Measurements from ENCODE around the gene UNC5C. TPM values are rescaled to one million over a fixed set of nuclear protein-coding genes. Genes with fewer than 3 reads are reported as not detected.

UNC5C gene
- total and polyA plus RNA-seq, 10 of the 15 experiments (the other 5 are each of a cell fraction or from before 2014, with no cell fraction given): 0.02 to 2.0 (median 0.15) TPM; not detected in 1

- CTCF ChIA-PET: no interaction called here
- intact Hi-C loops (cut with micrococcal nuclease; ENCODE audit: unreplicated experiment): loop anchor here (10.0 kb wide), 2 partner anchors 582 to 682 kb away; partner anchors contain the start of gene PDHA2
- TF ChIP-seq CHD1 (IDR thresholded peaks at IDR 0.05; ENCODE audit: low read depth, low read length) (no peak), BHLHE40 (IDR thresholded peaks at IDR 0.05; ENCODE audit: borderline replicate concordance in 1 of 2, low read depth in 2 of 2, low read length in 1 of 2) (no peak), ZNF274 (IDR thresholded peaks at IDR 0.05; ENCODE audit: insufficient read depth, insufficient read length) (no peak), SUZ12 (IDR thresholded peaks at IDR 0.05; ENCODE audit: unreplicated experiment) (no peak), IRF4 (IDR thresholded peaks at IDR 0.05; ENCODE audit: low read depth, low read length) (no peak), HSF1 (IDR thresholded peaks at IDR 0.05; ENCODE audit: low read depth, low read length) (no peak), ETV6 (conservative IDR thresholded peaks at IDR 0.05 in 1 of 2, IDR thresholded peaks at IDR 0.05 in 1 of 2; ENCODE audit: borderline replicate concordance in 1 of 2, low read depth in 1 of 2) (no peak)
- no peaks in the 10 kb centered on the region for H4K20me1 ChIP-seq (ENCODE audit: control insufficient read depth, insufficient read depth)
- H3K27me3 ChIP-seq (replicated peaks in 1 of 2; ENCODE audit: control insufficient read depth in 2 of 2, insufficient read depth in 2 of 2, low read length in 1 of 2): no peaks in the 10 kb centered on the region; a peak in 1 of 4 replicates
- no peak overlapping the region for H3K4me3 ChIP-seq
- no peaks in the 10 kb centered on the region for H3K36me3 ChIP-seq (ENCODE audit: control insufficient read depth in 2 of 2, insufficient read depth in 2 of 2, low read length in 1 of 2)
- FAIRE-seq (no peak), DNase-seq (ENCODE audit: low read depth, low spot score) (no peak), ATAC-seq (no peak)
- no peaks in the 10 kb centered on the region for H3K79me2 ChIP-seq (ENCODE audit: control insufficient read depth, insufficient read depth, low read length)
- no peak overlapping the region for H2AFZ ChIP-seq (ENCODE audit: control insufficient read depth, low read depth, low read length)
- H3K9me3 ChIP-seq (replicated peaks; ENCODE audit: control insufficient read depth, insufficient read depth, low read length): no peaks in the 10 kb centered on the region
- SMC1A ChIA-PET (ENCODE audit: uncharacterized antibody, unreplicated experiment): interaction anchor here (0.6 kb wide), 1 partner anchor 674 kb away, joined by 3 read pairs; no protein-coding TSS in a partner anchor
- no peak overlapping the region for H3K27ac ChIP-seq (ENCODE audit: control insufficient read depth, insufficient read depth)
- in situ Hi-C loops (cut with MboI): loop anchor here (10.0 to 25.0 kb wide), 2 partner anchors 874 to 1182 kb away; no protein-coding TSS in a partner anchor
- H3K4me1 ChIP-seq (ENCODE audit: control insufficient read depth, insufficient read depth, low read length): no peaks in the 10 kb centered on the region
- no peak overlapping the region for H3K9ac ChIP-seq (ENCODE audit: control insufficient read depth, insufficient read depth, low read length)
- 27% methylated on average over 6 of the region's 6 CpGs for WGBS (ENCODE audit: insufficient coverage, insufficient replicate concordance, low lambda C conversion rate, missing lambda C conversion rate)
- POLR2A ChIA-PET: no interaction called here
- H3K4me2 ChIP-seq (ENCODE audit: control insufficient read depth, insufficient read depth): no peak overlapping the region
- BruUV-seq (replicated peaks): no TSS peak
- RAD21 ChIA-PET (ENCODE audit: unreplicated experiment): no interaction called here
Measured at GRCh38 chr4:95162867-95163266, 385.9 kb downstream of the UNC5C start.

Data from GM12878 (cell line).